Mesendoderm (in vitro differentiated cells): ENCODE results near the gene ZNF341.

ENCODE experiments used
- DNase-seq: peaks from one replicate; pipeline ENCODE4 v3.0.0; 2013
- H2AK5ac ChIP-seq: 2 replicates; pipeline ENCODE4 v1.6.1; 2013; ENCODE audit warnings: low read length, inconsistent platforms
- H2BK120ac ChIP-seq: 2 replicates; pipeline ENCODE4 v1.6.1; 2013; ENCODE audit warnings: low read depth, mild to moderate bottlenecking, low read length, moderate library complexity, mixed read lengths
- H2BK15ac ChIP-seq: replicated peaks from 2 replicates; pipeline ENCODE4 v1.6.1; 2013; ENCODE audit warnings: low read depth, mild to moderate bottlenecking, moderate library complexity
- H2BK5ac ChIP-seq: 2 replicates; pipeline ENCODE4 v1.6.1; 2013; ENCODE audit warnings: low read length, inconsistent platforms
- H3K18ac ChIP-seq: 2 replicates; pipeline ENCODE4 v1.6.1; 2013; ENCODE audit warnings: mild to moderate bottlenecking, low read length, mixed read lengths
- H3K23ac ChIP-seq: one replicate; pipeline ENCODE4 v1.6.1; 2013; ENCODE audit warnings: low read length
- H3K27ac ChIP-seq: 2 replicates; pipeline ENCODE4 v1.5.1; 2013; ENCODE audit warnings: low read depth, mild to moderate bottlenecking, inconsistent platforms, low read length, moderate library complexity
- H3K27me3 ChIP-seq: 2 replicates; pipeline ENCODE4 v1.6.1; 2013; ENCODE audit warnings: low read length, control low read depth, mild to moderate bottlenecking, inconsistent platforms; ENCODE audit not compliant: insufficient read depth, poor library complexity
- H3K36me3 ChIP-seq: 2 replicates; pipeline ENCODE4 v1.6.1; 2013; ENCODE audit warnings: low read length, inconsistent platforms; ENCODE audit not compliant: control insufficient read depth, insufficient read depth
- H3K4ac ChIP-seq: one replicate; pipeline ENCODE4 v1.6.1; 2013; ENCODE audit warnings: low read depth, mild to moderate bottlenecking, low read length, moderate library complexity
- H3K4me1 ChIP-seq: 2 replicates; pipeline ENCODE4 v1.6.1; 2013; ENCODE audit warnings: low read depth, low read length, inconsistent platforms; ENCODE audit not compliant: control insufficient read depth
- H3K4me2 ChIP-seq: 2 replicates; pipeline ENCODE4 v1.6.1; 2013; ENCODE audit warnings: low read length
- H3K4me3 ChIP-seq: 2 replicates; pipeline ENCODE4 v1.5.1; 2013; ENCODE audit warnings: mild to moderate bottlenecking, low read length
- H3K56ac ChIP-seq: one replicate; pipeline ENCODE4 v1.6.1; 2013; ENCODE audit warnings: low read length
- H3K79me1 ChIP-seq: 2 replicates; pipeline ENCODE4 v1.6.1; 2013; ENCODE audit warnings: low read length, inconsistent platforms
- H3K79me2 ChIP-seq: 2 replicates; pipeline ENCODE4 v1.6.1; 2013; ENCODE audit warnings: mild to moderate bottlenecking, low read length; ENCODE audit not compliant: control insufficient read depth, insufficient read depth
- H3K9ac ChIP-seq: 2 replicates; pipeline ENCODE4 v1.6.1; 2013; ENCODE audit warnings: low read length, inconsistent platforms
- H4K5ac ChIP-seq: one replicate; pipeline ENCODE4 v1.6.1; 2013; ENCODE audit warnings: low read length
- H4K8ac ChIP-seq: one replicate; pipeline ENCODE4 v1.6.1; 2013; ENCODE audit warnings: low read depth, mild to moderate bottlenecking, control low read depth, low read length, moderate library complexity
- WGBS: extraction: QIAGEN DNeasy Blood & Tissue Kit; methylation state at CpG from one replicate; pipeline ENCODE4 v1.1.7; 2013; ENCODE audit warnings: low lambda C conversion rate, missing lambda C conversion rate; ENCODE audit not compliant: insufficient coverage; ENCODE audit errors: extremely low coverage; 5-methylcytosine and 5-hydroxymethylcytosine counted together

The ZNF341 gene

GRCh38 chr20:33832103-33832804 lies 100.5 kb downstream of the ZNF341 start:
- no peak overlapping the region for H3K4ac ChIP-seq
- H3K4me1 ChIP-seq = peaks cover 2% of the 10 kb centered on the region
- H2AK5ac ChIP-seq = no peak overlapping the region
- no peak overlapping the region for H3K23ac ChIP-seq
- H3K4me2 ChIP-seq = no peak overlapping the region
- H2BK120ac ChIP-seq = no peak overlapping the region
- H3K27ac ChIP-seq = no peak overlapping the region
- no peak overlapping the region for H3K9ac ChIP-seq
- no peak overlapping the region for H3K18ac ChIP-seq
- H3K4me3 ChIP-seq = no peak overlapping the region
- no peak overlapping the region for H4K8ac ChIP-seq
- no peak overlapping the region for H3K56ac ChIP-seq
- H2BK5ac ChIP-seq = no peak overlapping the region
- H3K27me3 ChIP-seq = no peaks in the 10 kb centered on the region
- peaks cover 8% of the 10 kb centered on the region for H3K79me2 ChIP-seq
- H2BK15ac ChIP-seq = no peak overlapping the region
- no peaks in the 10 kb centered on the region for H3K36me3 ChIP-seq
- WGBS = no CpG with 5 or more reads among the region's 11 CpGs
- no peak for DNase-seq
- H3K79me1 ChIP-seq = peaks cover 18% of the 10 kb centered on the region
- H4K5ac ChIP-seq = no peak overlapping the region

- peaks cover 2% of the 10 kb centered on the region for H3K4me1 ChIP-seq
- WGBS = no CpG with 5 or more reads among the region's 1 CpG
These were observed 101.5 kb downstream of the ZNF341 start for GRCh38 chr20:33833333-33833732.

GRCh38 chr20:33835615-33836172 lies 103.9 kb downstream of the ZNF341 start:
- no peak overlapping the region for H3K23ac ChIP-seq
- WGBS = no CpG with 5 or more reads among the region's 9 CpGs
- no peaks in the 10 kb centered on the region for H3K36me3 ChIP-seq
- no peak overlapping the region for H2BK120ac ChIP-seq
- no peak overlapping the region for H3K4ac ChIP-seq
- no peaks in the 10 kb centered on the region for H3K27me3 ChIP-seq
- peaks cover 27% of the 10 kb centered on the region for H3K79me1 ChIP-seq
- peak; percentile 18 for DNase-seq
- no peak overlapping the region for H4K8ac ChIP-seq
- H4K5ac ChIP-seq = no peak overlapping the region
- H2BK5ac ChIP-seq = no peak overlapping the region
- H3K9ac ChIP-seq = no peak overlapping the region
- H2BK15ac ChIP-seq = no peak overlapping the region
- H3K4me2 ChIP-seq = no peak overlapping the region
- H3K4me3 ChIP-seq = no peak overlapping the region
- no peak overlapping the region for H3K56ac ChIP-seq
- no peak overlapping the region for H3K18ac ChIP-seq
- H3K27ac ChIP-seq = no peak overlapping the region
- peaks cover 9% of the 10 kb centered on the region for H3K79me2 ChIP-seq
- H3K4me1 ChIP-seq = peaks cover 2% of the 10 kb centered on the region
- H2AK5ac ChIP-seq = no peak overlapping the region

More at GRCh38 chr20:33833333-33833732, 101.5 kb downstream of the ZNF341 start:
- H3K4ac ChIP-seq = no peak overlapping the region
- H3K4me3 ChIP-seq = no peak overlapping the region
- no peak overlapping the region for H3K23ac ChIP-seq
- DNase-seq = no peak
- no peak overlapping the region for H2BK120ac ChIP-seq
- no peak overlapping the region for H2AK5ac ChIP-seq
- peaks cover 20% of the 10 kb centered on the region for H3K79me1 ChIP-seq
- no peak overlapping the region for H2BK15ac ChIP-seq
- no peaks in the 10 kb centered on the region for H3K36me3 ChIP-seq
- H3K9ac ChIP-seq = no peak overlapping the region
- H3K27ac ChIP-seq = no peak overlapping the region
- no peak overlapping the region for H4K8ac ChIP-seq
- no peak overlapping the region for H3K56ac ChIP-seq
- H3K79me2 ChIP-seq = peaks cover 9% of the 10 kb centered on the region
- H3K4me2 ChIP-seq = no peak overlapping the region
- no peaks in the 10 kb centered on the region for H3K27me3 ChIP-seq
- H3K18ac ChIP-seq = no peak overlapping the region
- no peak overlapping the region for H2BK5ac ChIP-seq
- H4K5ac ChIP-seq = no peak overlapping the region

DNA sequence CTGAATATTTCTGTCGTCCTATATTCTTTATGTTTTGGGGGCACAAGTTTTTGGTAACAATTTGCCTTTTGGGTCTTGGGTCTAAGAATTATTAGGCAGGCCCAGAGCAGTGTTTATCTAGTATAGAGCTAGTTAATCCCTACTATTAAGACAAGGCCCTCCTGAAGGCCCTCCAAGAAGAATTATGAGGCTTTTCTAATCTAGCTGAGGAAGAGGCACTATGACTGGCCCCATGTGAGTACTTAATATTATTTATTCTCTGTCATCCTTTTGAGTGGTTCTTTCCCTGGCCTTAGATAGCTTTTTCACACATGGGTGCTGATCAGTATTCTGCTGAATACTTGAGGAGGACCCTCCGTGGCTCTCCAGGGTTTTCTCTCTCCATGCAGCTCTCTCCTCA lies 104.5 kb downstream of the ZNF341 start:
- Histone ChIP-seq H3K18ac (no peak overlapping the region), H2AK5ac (no peak overlapping the region), H4K8ac (no peak overlapping the region), H3K79me2 (peaks cover 11% of the 10 kb centered on the region), H3K36me3 (no peaks in the 10 kb centered on the region), H3K9ac (no peak overlapping the region), H3K4me3 (no peak overlapping the region), H3K27me3 (no peaks in the 10 kb centered on the region), H3K4me1 (peaks cover 2% of the 10 kb centered on the region), H4K5ac (no peak overlapping the region), H2BK120ac (no peak overlapping the region), H3K23ac (no peak overlapping the region), H3K56ac (no peak overlapping the region), H3K79me1 (peaks cover 30% of the 10 kb centered on the region), H2BK5ac (no peak overlapping the region), H2BK15ac (no peak overlapping the region), H3K27ac (no peak overlapping the region), H3K4ac (no peak overlapping the region), H3K4me2 (no peak overlapping the region)
- no peak for DNase-seq
- no CpG with 5 or more reads among the region's 2 CpGs for WGBS

GRCh38 chr20:33837096-33837830 lies 105.5 kb downstream of the ZNF341 start:
- no peaks in the 10 kb centered on the region for H3K27me3 ChIP-seq
- no peak overlapping the region for H3K23ac ChIP-seq
- H3K4me1 ChIP-seq = no peaks in the 10 kb centered on the region
- WGBS = no CpG with 5 or more reads among the region's 5 CpGs
- no peak overlapping the region for H3K9ac ChIP-seq
- H2BK15ac ChIP-seq = no peak overlapping the region
- H2AK5ac ChIP-seq = no peak overlapping the region
- H2BK5ac ChIP-seq = no peak overlapping the region
- no peak overlapping the region for H3K18ac ChIP-seq
- no peak overlapping the region for H3K27ac ChIP-seq
- peaks cover 11% of the 10 kb centered on the region for H3K79me2 ChIP-seq
- H2BK120ac ChIP-seq = no peak overlapping the region
- peaks cover 30% of the 10 kb centered on the region for H3K79me1 ChIP-seq
- no peak overlapping the region for H3K56ac ChIP-seq
- no peak overlapping the region for H4K5ac ChIP-seq
- H3K4ac ChIP-seq = no peak overlapping the region
- no peak for DNase-seq
- no peak overlapping the region for H3K4me2 ChIP-seq
- no peaks in the 10 kb centered on the region for H3K36me3 ChIP-seq
- H4K8ac ChIP-seq = no peak overlapping the region
- H3K4me3 ChIP-seq = no peak overlapping the region
